NCI-H2171 (cell line): ENCODE data around the gene MXRA7.
A peak's percentile ranks its signal among the peaks of the same experiment; 100 is the strongest.

Experiments used
- DNase-seq: peaks from one replicate; lab custom pipeline; 2025; lab: John Stamatoyannopoulos, UW

MXRA7 gene

DNA sequence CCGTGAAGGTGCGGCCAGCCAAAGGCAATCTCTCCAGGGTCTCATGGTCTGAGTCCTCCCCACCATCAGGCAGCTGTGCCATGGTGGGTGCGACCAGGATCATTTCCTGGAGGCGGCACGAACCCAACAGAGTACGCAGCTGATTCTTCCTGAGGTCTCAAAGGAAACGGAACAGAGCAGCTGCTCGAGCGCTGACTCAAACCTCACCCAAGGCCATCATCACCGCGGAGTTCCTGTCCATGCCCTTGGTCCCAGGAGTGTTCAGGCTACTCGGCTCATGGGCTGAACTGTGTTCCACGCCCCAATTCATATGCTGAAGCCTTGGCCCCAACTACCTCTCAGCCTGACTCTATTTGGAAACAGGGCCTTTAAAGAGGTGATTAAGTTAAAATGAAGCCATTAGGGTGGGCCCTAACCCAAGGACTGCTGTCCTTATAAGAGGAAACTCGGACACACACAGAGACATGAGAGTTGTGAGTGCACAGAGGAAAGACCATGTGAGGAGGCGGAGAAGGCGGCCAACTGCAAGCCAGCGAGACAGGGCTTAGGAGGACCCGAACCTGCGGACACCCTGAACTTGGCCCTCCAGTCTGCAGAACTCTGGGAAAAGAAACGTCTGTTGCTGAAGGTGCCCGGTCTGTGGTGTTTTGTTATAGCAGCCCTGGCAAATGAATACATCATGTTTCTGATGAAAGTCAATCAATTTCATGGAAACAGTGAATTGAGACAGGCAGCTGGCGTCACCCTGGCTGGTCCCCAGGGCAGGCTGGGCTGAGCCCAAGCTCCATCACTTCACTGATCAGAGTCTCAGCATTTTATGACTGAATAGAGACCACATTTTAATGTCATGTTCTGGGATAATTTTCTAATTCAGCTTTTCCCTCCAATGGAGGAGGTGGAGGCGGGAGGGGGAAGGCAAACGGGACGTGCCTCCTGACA lies 13.7 kb downstream of the MXRA7 start:
- DNase-seq: no peak

DNA sequence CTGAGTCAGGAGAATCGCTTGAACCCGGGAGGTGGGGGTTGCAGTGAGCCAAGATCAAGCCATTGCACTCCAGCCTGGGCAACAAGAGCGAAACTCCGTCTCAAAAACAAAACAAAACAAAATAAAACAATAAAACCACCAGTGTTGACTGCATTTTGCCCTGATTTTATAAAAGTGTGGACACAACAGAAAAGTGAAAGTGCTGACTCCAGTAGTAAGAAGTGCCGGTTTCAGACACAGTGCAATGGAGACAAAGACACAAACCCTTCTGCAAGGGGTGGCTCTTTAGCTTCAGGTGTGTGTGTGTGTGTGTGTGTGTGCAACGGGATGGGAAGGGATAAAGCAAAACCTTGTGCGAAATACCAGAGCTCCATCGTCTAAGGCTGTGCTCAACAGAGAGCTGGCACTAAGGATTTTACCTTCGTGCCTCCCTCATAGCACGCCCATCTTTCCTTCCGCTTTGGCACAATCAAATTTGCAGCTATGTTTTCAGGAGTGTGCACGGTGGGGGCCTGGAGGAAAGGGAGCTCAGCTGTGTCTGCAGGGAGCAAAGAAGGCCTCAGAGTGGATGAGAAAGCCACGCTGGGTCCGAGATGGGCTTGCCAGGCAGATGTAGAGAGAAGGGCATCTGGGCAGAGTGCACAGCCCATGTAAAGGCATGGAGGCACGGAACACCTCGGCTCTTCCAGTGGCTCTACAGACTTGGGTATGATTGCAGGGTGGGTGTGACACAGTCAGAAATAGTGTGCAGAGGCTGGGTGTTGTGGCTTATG lies 15.5 kb downstream of the MXRA7 start:
- no peak for DNase-seq

DNA sequence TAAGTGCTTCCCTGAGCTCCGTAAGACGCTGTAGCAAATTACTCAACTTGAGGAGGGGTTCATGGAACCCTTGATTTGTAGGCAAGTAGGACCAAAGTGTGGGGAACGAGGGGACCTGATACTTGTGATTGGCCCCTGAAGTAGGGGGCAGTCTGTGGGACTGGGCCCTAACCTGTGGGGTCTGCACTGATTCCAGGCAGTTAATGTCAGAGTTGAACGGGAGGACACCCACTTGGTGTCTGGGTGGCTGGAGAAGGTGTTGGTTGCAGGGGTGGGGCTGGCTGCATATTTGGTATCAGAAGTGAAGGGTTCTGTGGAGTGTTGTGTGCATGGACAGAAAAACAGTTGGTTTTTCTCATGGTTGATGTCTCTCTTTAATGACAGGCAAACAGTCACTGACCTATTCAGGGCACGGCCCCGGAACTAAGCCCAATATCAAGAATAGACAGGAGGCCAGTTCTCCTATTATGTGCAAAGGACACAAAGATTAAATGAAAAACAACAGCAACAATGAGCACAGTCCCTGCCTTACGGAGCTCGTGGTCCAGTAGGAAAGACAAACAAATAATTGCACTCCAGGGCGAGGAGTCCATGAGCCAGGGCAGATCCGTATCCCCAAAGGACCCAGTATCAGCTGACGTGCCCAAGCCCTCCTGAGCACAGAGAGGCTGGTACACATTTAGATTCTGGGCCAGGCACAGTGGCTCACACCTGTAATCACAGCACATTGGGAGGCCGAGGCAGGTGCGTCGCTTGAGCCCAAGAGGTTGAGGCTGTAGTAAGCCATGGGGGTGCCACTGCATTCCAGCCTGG lies 19.2 kb downstream of the MXRA7 start:
- DNase-seq: no peak

GRCh38 chr17:76690596-76691280 lies 20.0 kb downstream of the MXRA7 start:
- no peak for DNase-seq

- DNase-seq: no peak
Measured at GRCh38 chr17:76689859-76690258, 20.9 kb downstream of the MXRA7 start.

- no peak for DNase-seq
Measured at GRCh38 chr17:76688165-76688622, 22.6 kb downstream of the MXRA7 start.

- DNase-seq: no peak
Measured at GRCh38 chr17:76687298-76688164, 23.2 kb downstream of the MXRA7 start.

GRCh38 chr17:76686538-76687297 lies 24.0 kb downstream of the MXRA7 start:
- DNase-seq: no peak

DNA sequence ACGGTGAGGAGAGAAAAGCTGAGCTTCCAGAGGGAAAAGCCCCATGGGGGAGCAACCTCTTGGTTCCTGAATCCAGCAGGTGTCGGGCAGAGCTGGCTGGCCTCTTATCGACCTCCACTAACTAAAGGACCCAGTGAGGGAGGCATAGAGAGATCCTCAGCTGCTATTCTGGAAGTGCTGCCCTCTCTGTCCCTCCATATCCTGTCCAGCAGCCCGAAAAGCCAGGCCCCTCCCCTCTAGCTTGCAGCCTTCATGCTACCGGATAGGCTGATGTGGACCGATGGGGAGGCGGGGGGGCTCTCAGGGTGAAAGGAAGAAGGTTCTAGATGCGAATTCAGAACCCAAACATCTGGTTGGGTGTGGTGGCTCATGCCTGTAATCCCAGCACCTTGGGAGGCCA lies 24.9 kb downstream of the MXRA7 start:
- no peak for DNase-seq

GRCh38 chr17:76685366-76685765 lies 25.4 kb downstream of the MXRA7 start:
- DNase-seq: no peak

- no peak for DNase-seq
Measured at GRCh38 chr17:76684756-76685155, 26.0 kb downstream of the MXRA7 start.

- DNase-seq: no peak
Measured at GRCh38 chr17:76683921-76684745, 26.6 kb downstream of the MXRA7 start.

- DNase-seq: no peak
Measured at GRCh38 chr17:76683011-76683755, 27.6 kb downstream of the MXRA7 start.

GRCh38 chr17:76682296-76682695 lies 28.5 kb downstream of the MXRA7 start:
- no peak for DNase-seq

DNA sequence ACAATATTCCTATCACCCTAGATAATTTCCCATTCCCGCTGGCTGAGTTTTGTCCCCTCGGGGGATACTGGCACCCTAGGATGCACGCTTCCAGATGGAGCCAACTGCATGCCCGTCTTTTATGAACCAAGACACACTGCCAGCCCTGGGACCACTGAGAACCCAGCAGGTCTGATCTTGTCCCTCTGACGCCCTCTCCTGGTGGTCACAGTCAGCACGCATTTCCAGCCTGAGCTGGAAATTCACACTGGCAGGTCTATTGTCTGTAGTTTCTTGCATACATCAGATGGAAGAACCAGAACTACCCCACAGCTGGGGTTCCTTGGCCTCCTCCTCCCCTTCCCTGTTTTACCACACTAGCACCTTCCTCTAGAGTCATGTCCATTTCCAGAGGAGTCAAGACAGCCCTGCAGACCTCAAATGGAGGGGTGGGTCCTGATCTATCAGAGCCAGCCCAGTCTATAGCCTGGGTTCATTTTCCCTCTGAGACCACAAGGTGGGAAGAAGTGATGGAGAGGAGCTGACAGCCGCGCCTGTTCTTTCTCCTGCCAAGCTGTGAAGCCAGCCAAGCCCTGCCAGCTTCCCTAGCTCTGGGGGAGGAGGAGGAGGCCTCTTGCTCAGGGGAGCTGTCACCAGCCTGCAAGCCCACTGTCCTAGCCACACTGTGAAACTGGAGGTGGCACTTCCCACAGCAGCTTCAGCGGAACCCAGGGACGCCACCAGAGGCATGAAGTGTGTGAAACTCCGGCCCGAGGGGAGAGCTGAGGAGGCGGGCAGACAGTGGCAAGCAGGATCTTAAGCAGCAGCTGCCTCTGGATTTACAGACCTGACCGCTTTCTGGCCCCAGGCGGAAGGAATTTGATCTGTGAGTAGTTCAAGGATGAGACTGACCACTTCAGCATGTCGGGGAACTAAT lies 29.3 kb downstream of the MXRA7 start:
- peak; percentile 19 for DNase-seq

GRCh38 chr17:76679239-76679638 lies 31.5 kb downstream of the MXRA7 start:
- no peak for DNase-seq

DNA sequence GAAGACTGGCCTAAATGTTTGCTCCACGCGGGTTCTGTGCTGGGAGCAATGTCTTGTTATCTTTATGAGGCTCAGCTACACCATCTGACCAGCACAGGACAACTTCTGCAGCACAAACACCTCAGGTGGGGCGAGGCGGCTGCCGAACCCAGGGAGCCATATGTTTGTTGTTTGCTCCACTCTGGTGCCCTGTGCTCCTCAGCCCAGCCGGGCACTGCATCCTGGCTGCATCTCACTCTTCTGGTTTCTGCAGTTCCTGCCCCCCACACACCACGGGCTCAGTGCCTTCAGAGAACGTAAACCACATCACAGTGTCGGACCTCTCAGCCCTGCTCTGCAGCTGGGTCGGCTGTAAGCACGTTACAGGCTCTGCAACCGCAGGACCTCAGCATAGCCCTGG lies 32.4 kb downstream of the MXRA7 start:
- DNase-seq: no peak
